Liver (tissue), 9 donors: ENCODE results near the gene FARS2. TPM values are rescaled to one million over a fixed set of nuclear protein-coding genes. Genes with fewer than 3 reads are reported as not detected.

Experiments used
- DNase-seq: peaks from one replicate; pipeline ENCODE4 v3.0.0-alpha.2; 2017; ENCODE audit warnings: low spot score
- H3K27ac ChIP-seq, 2 donors: one replicate each; pipeline ENCODE4 v1.7.0; 2013; ENCODE audit warnings: inconsistent platforms in 2 of 2, low read length in 2 of 2, control low read depth in 1 of 2, low read depth in 1 of 2, mild to moderate bottlenecking in 1 of 2
- H3K27me3 ChIP-seq, 4 donors: one replicate each; pipeline versions ENCODE4 v1.6.1 to v1.7.0; 2013; ENCODE audit warnings: low read length in 3 of 4, inconsistent platforms in 1 of 4, mild to moderate bottlenecking in 1 of 4, moderate library complexity in 1 of 4; ENCODE audit not compliant: control insufficient read depth in 4 of 4, insufficient read depth in 4 of 4
- H3K36me3 ChIP-seq, 4 donors: one replicate each; pipeline versions ENCODE4 v1.6.1 to v1.7.0; 2013; ENCODE audit warnings: low read length in 3 of 4, mild to moderate bottlenecking in 3 of 4, low read depth in 1 of 4, moderate library complexity in 1 of 4; ENCODE audit not compliant: control insufficient read depth in 4 of 4, insufficient read depth in 3 of 4
- H3K4me1 ChIP-seq, 4 donors: one replicate each; pipeline versions ENCODE4 v1.6.1 to v1.7.0; 2013; ENCODE audit warnings: low read length in 3 of 4, mild to moderate bottlenecking in 3 of 4, moderate library complexity in 1 of 4; ENCODE audit not compliant: control insufficient read depth in 4 of 4, insufficient read depth in 4 of 4
- H3K4me3 ChIP-seq, 3 donors: one replicate each; pipeline versions ENCODE4 v1.6.1 to v1.7.0; 2013; ENCODE audit warnings: low read length in 3 of 3, control low read depth in 1 of 3, low read depth in 1 of 3, mild to moderate bottlenecking in 1 of 3
- H3K9ac ChIP-seq, 2 donors: one replicate each; pipeline ENCODE4 v1.7.0; 2013; ENCODE audit warnings: low read length in 2 of 2, mild to moderate bottlenecking in 2 of 2, moderate library complexity in 2 of 2, control low read depth in 1 of 2, low read depth in 1 of 2
- H3K9me3 ChIP-seq, 4 donors: one replicate each; pipeline versions ENCODE4 v1.6.1 to v1.7.0; 2013; ENCODE audit warnings: low read length in 3 of 4; ENCODE audit not compliant: control insufficient read depth in 4 of 4
- EGR1 ChIP-seq, 2 donors: IDR thresholded peaks; 2 replicates each; pipeline ENCODE4 v1.6.1; 2016 to 2018; ENCODE audit warnings: antibody characterized with exemption in 2 of 2, low read depth in 2 of 2
- FOXA1 ChIP-seq: IDR thresholded peaks from 2 replicates; pipeline ENCODE4 v1.6.1; 2016; ENCODE audit warnings: antibody characterized with exemption
- FOXA2 ChIP-seq: IDR thresholded peaks from 2 replicates; pipeline ENCODE4 v1.6.1; 2016; ENCODE audit warnings: antibody characterized with exemption
- GABPA ChIP-seq, 2 donors: IDR thresholded peaks in 1 of 2; conservative IDR thresholded peaks in 1 of 2; 2 replicates each; pipeline ENCODE4 v1.6.1; 2016; ENCODE audit warnings: antibody characterized with exemption in 2 of 2, mild to moderate bottlenecking in 1 of 2, moderate library complexity in 1 of 2
- HNF4A ChIP-seq, 2 donors: conservative IDR thresholded peaks; 2 replicates each; pipeline ENCODE4 v1.6.1; 2016; ENCODE audit warnings: antibody characterized with exemption in 2 of 2, mild to moderate bottlenecking in 2 of 2
- HNF4G ChIP-seq: IDR thresholded peaks from 2 replicates; pipeline ENCODE4 v1.6.1; 2016; ENCODE audit warnings: antibody characterized with exemption
- JUND ChIP-seq, 2 donors: IDR thresholded peaks; 2 replicates each; pipeline ENCODE4 v1.6.1; 2016; ENCODE audit warnings: antibody characterized with exemption in 2 of 2
- NR2F2 ChIP-seq: IDR thresholded peaks from 2 replicates; pipeline ENCODE4 v1.6.1; 2016; ENCODE audit warnings: antibody characterized with exemption
- RAD21 ChIP-seq, 2 donors: IDR thresholded peaks; 2 replicates each; pipeline ENCODE4 v1.6.1; 2016; ENCODE audit warnings: antibody characterized with exemption in 2 of 2, mild to moderate bottlenecking in 2 of 2
- RXRA ChIP-seq, 2 donors: IDR thresholded peaks; 2 replicates each; pipeline ENCODE4 v1.6.1; 2017 to 2018; ENCODE audit warnings: antibody characterized with exemption in 2 of 2, mild to moderate bottlenecking in 1 of 2
- SP1 ChIP-seq: IDR thresholded peaks from 2 replicates; pipeline ENCODE4 v1.6.1; 2018; ENCODE audit warnings: antibody characterized with exemption, mild to moderate bottlenecking
- TAF1 ChIP-seq: conservative IDR thresholded peaks from 2 replicates; pipeline ENCODE4 v1.6.1; 2016; ENCODE audit warnings: antibody characterized with exemption, mild to moderate bottlenecking
- YY1 ChIP-seq: IDR thresholded peaks from 2 replicates; pipeline ENCODE4 v1.6.1; 2016; ENCODE audit warnings: antibody characterized with exemption, mild to moderate bottlenecking
- WGBS: extraction: QIAGEN DNeasy Blood & Tissue Kit; methylation state at CpG from one replicate; pipeline ENCODE4 v1.1.7; 2013; 5-methylcytosine and 5-hydroxymethylcytosine counted together
- polyA plus RNA-seq, 2 donors: library from polyadenylated mRNA; stranded (reverse) in 1 of 2; unstranded in 1 of 2; fragments of 200-250 nt in 1 of 2; fragments of >200 nt in 1 of 2; fragmentation: Nextera tagmentation in 1 of 2; extraction: Ambion mirVana in 1 of 2; gene quantifications; one replicate each; pipeline versions ENCODE4 v1.2.1 to v1.2.3, GENCODE V29; 2013 to 2015
- total RNA-seq, 2 donors: library from RNA; depleted of rRNA; stranded (reverse); fragments of >200 nt; gene quantifications; one replicate each; pipeline ENCODE4 v1.2.3, GENCODE V29; 2014
- TF ChIP-seq, protein P1 (sequence below): IDR thresholded peaks from 2 replicates; pipeline ENCODE4 v1.6.1; 2016; ENCODE audit warnings: antibody characterized with exemption
- TF ChIP-seq, protein P2 (sequence below): IDR thresholded peaks from 2 replicates; pipeline ENCODE4 v1.6.1; 2016; ENCODE audit warnings: antibody characterized with exemption
- TF ChIP-seq, protein P3 (sequence below): IDR thresholded peaks from 2 replicates; pipeline ENCODE4 v1.6.1; 2016; ENCODE audit warnings: antibody characterized with exemption
- TF ChIP-seq, protein P4 (sequence below): IDR thresholded peaks from 2 replicates; pipeline ENCODE4 v1.6.1; 2016; ENCODE audit warnings: antibody characterized with exemption, mild to moderate bottlenecking
- TF ChIP-seq, protein P5 (sequence below): fragments of 150-350 bp; IDR thresholded peaks from 2 replicates; pipeline ENCODE4 v1.5.1; 2017; ENCODE audit warnings: improper control_type of control experiment, low read depth, low read length; ENCODE audit not compliant: missing input control
- donor health status: healthy.
- donor health status: healthy.
- donor health status: healthy.
- donor health status: healthy.
- donor health status: healthy.

The FARS2 gene
- total and polyA plus RNA-seq, 4 donors: 7.8 to 25.9 (median 11.2) TPM

DNA sequence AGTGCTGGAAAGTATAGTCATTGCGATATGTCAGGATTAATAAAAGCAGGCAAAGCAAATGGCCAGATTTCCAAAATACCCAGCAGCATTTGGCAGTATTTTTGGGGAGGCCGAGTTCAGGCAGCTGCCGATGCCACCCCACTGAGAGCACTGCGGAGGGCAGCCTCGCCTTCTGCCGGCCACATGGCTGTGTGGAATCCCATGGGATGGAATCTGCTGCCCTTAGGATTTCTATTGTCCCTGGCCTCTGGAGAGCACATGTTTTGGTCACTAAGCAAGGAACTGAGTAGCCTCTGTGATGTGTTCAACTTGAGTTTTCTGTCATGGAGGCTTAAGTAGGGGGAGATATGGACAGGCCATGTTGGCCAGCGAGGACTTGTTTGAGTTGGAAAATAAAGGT lies 123.0 kb downstream of the FARS2 start:
- Histone ChIP-seq H3K4me1 (no peaks in the 10 kb centered on the region), H3K36me3 (no peaks in the 10 kb centered on the region), H3K9ac (no peak overlapping the region), H3K4me3 (no peak overlapping the region), H3K27ac (no peak overlapping the region), H3K27me3 (no peaks in the 10 kb centered on the region), H3K9me3 (no peaks in the 10 kb centered on the region)
- TF ChIP-seq, protein P1, sequence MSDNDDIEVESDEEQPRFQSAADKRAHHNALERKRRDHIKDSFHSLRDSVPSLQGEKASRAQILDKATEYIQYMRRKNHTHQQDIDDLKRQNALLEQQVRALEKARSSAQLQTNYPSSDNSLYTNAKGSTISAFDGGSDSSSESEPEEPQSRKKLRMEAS: no peak
- TF ChIP-seq SP1: no peak
- no peak for TF ChIP-seq EGR1 (IDR thresholded peaks at IDR 0.05; ENCODE audit: low read depth in 2 of 2)
- no peak for TF ChIP-seq TAF1
- TF ChIP-seq, protein P2, sequence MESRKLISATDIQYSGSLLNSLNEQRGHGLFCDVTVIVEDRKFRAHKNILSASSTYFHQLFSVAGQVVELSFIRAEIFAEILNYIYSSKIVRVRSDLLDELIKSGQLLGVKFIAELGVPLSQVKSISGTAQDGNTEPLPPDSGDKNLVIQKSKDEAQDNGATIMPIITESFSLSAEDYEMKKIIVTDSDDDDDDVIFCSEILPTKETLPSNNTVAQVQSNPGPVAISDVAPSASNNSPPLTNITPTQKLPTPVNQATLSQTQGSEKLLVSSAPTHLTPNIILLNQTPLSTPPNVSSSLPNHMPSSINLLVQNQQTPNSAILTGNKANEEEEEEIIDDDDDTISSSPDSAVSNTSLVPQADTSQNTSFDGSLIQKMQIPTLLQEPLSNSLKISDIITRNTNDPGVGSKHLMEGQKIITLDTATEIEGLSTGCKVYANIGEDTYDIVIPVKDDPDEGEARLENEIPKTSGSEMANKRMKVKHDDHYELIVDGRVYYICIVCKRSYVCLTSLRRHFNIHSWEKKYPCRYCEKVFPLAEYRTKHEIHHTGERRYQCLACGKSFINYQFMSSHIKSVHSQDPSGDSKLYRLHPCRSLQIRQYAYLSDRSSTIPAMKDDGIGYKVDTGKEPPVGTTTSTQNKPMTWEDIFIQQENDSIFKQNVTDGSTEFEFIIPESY: no peak
- TF ChIP-seq NR2F2: no peak
- TF ChIP-seq, protein P3, sequence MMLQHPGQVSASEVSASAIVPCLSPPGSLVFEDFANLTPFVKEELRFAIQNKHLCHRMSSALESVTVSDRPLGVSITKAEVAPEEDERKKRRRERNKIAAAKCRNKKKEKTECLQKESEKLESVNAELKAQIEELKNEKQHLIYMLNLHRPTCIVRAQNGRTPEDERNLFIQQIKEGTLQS: no peak
- no peak for TF ChIP-seq GABPA (IDR thresholded peaks at IDR 0.05 in 1 of 2, conservative IDR thresholded peaks at IDR 0.05 in 1 of 2)
- TF ChIP-seq, protein P4, sequence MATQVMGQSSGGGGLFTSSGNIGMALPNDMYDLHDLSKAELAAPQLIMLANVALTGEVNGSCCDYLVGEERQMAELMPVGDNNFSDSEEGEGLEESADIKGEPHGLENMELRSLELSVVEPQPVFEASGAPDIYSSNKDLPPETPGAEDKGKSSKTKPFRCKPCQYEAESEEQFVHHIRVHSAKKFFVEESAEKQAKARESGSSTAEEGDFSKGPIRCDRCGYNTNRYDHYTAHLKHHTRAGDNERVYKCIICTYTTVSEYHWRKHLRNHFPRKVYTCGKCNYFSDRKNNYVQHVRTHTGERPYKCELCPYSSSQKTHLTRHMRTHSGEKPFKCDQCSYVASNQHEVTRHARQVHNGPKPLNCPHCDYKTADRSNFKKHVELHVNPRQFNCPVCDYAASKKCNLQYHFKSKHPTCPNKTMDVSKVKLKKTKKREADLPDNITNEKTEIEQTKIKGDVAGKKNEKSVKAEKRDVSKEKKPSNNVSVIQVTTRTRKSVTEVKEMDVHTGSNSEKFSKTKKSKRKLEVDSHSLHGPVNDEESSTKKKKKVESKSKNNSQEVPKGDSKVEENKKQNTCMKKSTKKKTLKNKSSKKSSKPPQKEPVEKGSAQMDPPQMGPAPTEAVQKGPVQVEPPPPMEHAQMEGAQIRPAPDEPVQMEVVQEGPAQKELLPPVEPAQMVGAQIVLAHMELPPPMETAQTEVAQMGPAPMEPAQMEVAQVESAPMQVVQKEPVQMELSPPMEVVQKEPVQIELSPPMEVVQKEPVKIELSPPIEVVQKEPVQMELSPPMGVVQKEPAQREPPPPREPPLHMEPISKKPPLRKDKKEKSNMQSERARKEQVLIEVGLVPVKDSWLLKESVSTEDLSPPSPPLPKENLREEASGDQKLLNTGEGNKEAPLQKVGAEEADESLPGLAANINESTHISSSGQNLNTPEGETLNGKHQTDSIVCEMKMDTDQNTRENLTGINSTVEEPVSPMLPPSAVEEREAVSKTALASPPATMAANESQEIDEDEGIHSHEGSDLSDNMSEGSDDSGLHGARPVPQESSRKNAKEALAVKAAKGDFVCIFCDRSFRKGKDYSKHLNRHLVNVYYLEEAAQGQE: no peak
- TF ChIP-seq RAD21 (IDR thresholded peaks at IDR 0.05): no peak
- TF ChIP-seq HNF4G: no peak
- no peak for TF ChIP-seq JUND (IDR thresholded peaks at IDR 0.05)
- TF ChIP-seq HNF4A (conservative IDR thresholded peaks at IDR 0.05): no peak
- TF ChIP-seq, protein P5, sequence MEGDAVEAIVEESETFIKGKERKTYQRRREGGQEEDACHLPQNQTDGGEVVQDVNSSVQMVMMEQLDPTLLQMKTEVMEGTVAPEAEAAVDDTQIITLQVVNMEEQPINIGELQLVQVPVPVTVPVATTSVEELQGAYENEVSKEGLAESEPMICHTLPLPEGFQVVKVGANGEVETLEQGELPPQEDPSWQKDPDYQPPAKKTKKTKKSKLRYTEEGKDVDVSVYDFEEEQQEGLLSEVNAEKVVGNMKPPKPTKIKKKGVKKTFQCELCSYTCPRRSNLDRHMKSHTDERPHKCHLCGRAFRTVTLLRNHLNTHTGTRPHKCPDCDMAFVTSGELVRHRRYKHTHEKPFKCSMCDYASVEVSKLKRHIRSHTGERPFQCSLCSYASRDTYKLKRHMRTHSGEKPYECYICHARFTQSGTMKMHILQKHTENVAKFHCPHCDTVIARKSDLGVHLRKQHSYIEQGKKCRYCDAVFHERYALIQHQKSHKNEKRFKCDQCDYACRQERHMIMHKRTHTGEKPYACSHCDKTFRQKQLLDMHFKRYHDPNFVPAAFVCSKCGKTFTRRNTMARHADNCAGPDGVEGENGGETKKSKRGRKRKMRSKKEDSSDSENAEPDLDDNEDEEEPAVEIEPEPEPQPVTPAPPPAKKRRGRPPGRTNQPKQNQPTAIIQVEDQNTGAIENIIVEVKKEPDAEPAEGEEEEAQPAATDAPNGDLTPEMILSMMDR: no peak
- TF ChIP-seq RXRA (IDR thresholded peaks at IDR 0.05): no peak
- no peak for TF ChIP-seq FOXA2
- TF ChIP-seq YY1: no peak
- TF ChIP-seq FOXA1: no peak
- no peak for DNase-seq
- 97% methylated on average over 7 of the region's 7 CpGs for WGBS

DNA sequence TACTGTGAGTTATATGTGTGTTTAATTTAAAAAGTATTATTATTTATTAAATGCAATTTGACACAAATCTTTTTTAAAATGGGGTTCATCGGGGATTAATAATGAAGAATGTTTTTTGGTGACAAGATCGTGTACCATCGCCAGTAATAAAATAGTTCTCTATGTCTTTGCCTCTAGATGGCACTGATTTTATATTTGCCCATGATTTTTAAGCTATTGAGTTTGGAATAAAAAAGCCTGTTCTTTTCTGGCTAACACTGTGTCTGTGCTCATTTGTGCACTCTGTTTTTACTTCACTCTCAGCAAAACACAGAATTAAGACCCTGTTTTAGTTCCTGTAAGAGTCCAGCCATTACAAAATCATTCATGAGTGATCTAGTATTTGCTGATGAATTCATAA lies 127.0 kb downstream of the FARS2 start:
- Histone ChIP-seq H3K9me3 (no peaks in the 10 kb centered on the region), H3K27me3 (no peaks in the 10 kb centered on the region), H3K4me3 (no peak overlapping the region), H3K4me1 (no peaks in the 10 kb centered on the region), H3K36me3 (no peaks in the 10 kb centered on the region), H3K27ac (no peak overlapping the region), H3K9ac (no peak overlapping the region)
- DNase-seq: no peak
- 93% methylated on average over 3 of the region's 3 CpGs for WGBS
- TF ChIP-seq SP1 (no peak), YY1 (no peak), JUND (IDR thresholded peaks at IDR 0.05) (no peak), RAD21 (IDR thresholded peaks at IDR 0.05) (no peak), HNF4G (no peak), NR2F2 (no peak), RXRA (IDR thresholded peaks at IDR 0.05) (no peak), GABPA (IDR thresholded peaks at IDR 0.05 in 1 of 2, conservative IDR thresholded peaks at IDR 0.05 in 1 of 2) (no peak)
- TF ChIP-seq, protein P2: no peak
- TF ChIP-seq, protein P1: no peak
- TF ChIP-seq, protein P3: no peak
- TF ChIP-seq, protein P4: no peak
